ENCODE measurements around the gene RFX2.

- TF ChIP-seq, protein P1, sequence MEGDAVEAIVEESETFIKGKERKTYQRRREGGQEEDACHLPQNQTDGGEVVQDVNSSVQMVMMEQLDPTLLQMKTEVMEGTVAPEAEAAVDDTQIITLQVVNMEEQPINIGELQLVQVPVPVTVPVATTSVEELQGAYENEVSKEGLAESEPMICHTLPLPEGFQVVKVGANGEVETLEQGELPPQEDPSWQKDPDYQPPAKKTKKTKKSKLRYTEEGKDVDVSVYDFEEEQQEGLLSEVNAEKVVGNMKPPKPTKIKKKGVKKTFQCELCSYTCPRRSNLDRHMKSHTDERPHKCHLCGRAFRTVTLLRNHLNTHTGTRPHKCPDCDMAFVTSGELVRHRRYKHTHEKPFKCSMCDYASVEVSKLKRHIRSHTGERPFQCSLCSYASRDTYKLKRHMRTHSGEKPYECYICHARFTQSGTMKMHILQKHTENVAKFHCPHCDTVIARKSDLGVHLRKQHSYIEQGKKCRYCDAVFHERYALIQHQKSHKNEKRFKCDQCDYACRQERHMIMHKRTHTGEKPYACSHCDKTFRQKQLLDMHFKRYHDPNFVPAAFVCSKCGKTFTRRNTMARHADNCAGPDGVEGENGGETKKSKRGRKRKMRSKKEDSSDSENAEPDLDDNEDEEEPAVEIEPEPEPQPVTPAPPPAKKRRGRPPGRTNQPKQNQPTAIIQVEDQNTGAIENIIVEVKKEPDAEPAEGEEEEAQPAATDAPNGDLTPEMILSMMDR (IDR thresholded peaks at IDR 0.05) = no peak
- TF ChIP-seq POLR2A (IDR thresholded peaks at IDR 0.05) = no peak
Measured at GRCh38 chr19:6047256-6047655, 63.0 kb downstream of the RFX2 start.
